ENCODE data around the gene SNPH.

Gene SNPH

GRCh38 chr20:1286267-1287024, 20.4 kb downstream of the SNPH start:
- H3K4me2 ChIP-seq (ENCODE audit: low read length) = no peak overlapping the region
- TF ChIP-seq CTCF (IDR thresholded peaks at IDR 0.05; ENCODE audit: low read depth, low read length, poor library complexity, severe bottlenecking) = no peak
- no peaks in the 10 kb centered on the region for H3K36me3 ChIP-seq (ENCODE audit: control insufficient read depth, low read length)
- H3F3A ChIP-seq (ENCODE audit: control insufficient read depth, insufficient read depth) = no peaks in the 10 kb centered on the region
- H4K20me1 ChIP-seq (ENCODE audit: control insufficient read depth, insufficient read depth, low read depth, low read length) = no peaks in the 10 kb centered on the region
- H3K4me1 ChIP-seq (ENCODE audit: control insufficient read depth, low read length) = no peaks in the 10 kb centered on the region
- H3K9me3 ChIP-seq (ENCODE audit: control insufficient read depth, insufficient read depth, low read length) = no peaks in the 10 kb centered on the region
- H3K27ac ChIP-seq (ENCODE audit: low read depth, low read length) = no peak overlapping the region
- H3K27me3 ChIP-seq (ENCODE audit: control insufficient read depth, low read length) = peaks cover 35% of the 10 kb centered on the region; the same call in 1 of the 2 replicates
- no peak overlapping the region for H3K4me3 ChIP-seq (ENCODE audit: low read length)
- H3K9me2 ChIP-seq (replicated peaks; ENCODE audit: control insufficient read depth, low read length) = no peaks in the 10 kb centered on the region
- no peaks in the 10 kb centered on the region for H3K79me2 ChIP-seq (ENCODE audit: control insufficient read depth, low read length)

GRCh38 chr20:1287306-1287705, 21.2 kb downstream of the SNPH start:
- H3F3A ChIP-seq (ENCODE audit: control insufficient read depth, insufficient read depth) = no peaks in the 10 kb centered on the region
- no peak for TF ChIP-seq EZH2phosphoT487 (IDR thresholded peaks at IDR 0.05; ENCODE audit: borderline replicate concordance, low read length)
- no peak for TF ChIP-seq CTCF (IDR thresholded peaks at IDR 0.05; ENCODE audit: low read depth, low read length, poor library complexity, severe bottlenecking)
- H3K4me1 ChIP-seq (ENCODE audit: control insufficient read depth, low read length) = no peaks in the 10 kb centered on the region
- no peak overlapping the region for H3K27ac ChIP-seq (ENCODE audit: low read depth, low read length)
- no peak overlapping the region for H3K4me3 ChIP-seq (ENCODE audit: low read length)
- peaks cover 33% of the 10 kb centered on the region; the same call in 1 of the 2 replicates for H3K27me3 ChIP-seq (ENCODE audit: control insufficient read depth, low read length)
- no peak overlapping the region for H3K4me2 ChIP-seq (ENCODE audit: low read length)
- H3K36me3 ChIP-seq (ENCODE audit: control insufficient read depth, low read length) = no peaks in the 10 kb centered on the region
- no peaks in the 10 kb centered on the region for H3K9me2 ChIP-seq (replicated peaks; ENCODE audit: control insufficient read depth, low read length)
- H4K20me1 ChIP-seq (ENCODE audit: control insufficient read depth, insufficient read depth, low read depth, low read length) = no peaks in the 10 kb centered on the region
- H3K79me2 ChIP-seq (ENCODE audit: control insufficient read depth, low read length) = no peaks in the 10 kb centered on the region
- no peaks in the 10 kb centered on the region for H3K9me3 ChIP-seq (ENCODE audit: control insufficient read depth, insufficient read depth, low read length)

- Histone ChIP-seq H4K20me1 (ENCODE audit: control insufficient read depth, insufficient read depth, low read depth, low read length) (no peaks in the 10 kb centered on the region), H3K27me3 (ENCODE audit: control insufficient read depth, low read length) (peaks cover 28% of the 10 kb centered on the region; the same call in 1 of the 2 replicates), H3F3A (ENCODE audit: control insufficient read depth, insufficient read depth) (no peaks in the 10 kb centered on the region), H3K4me2 (ENCODE audit: low read length) (no peak overlapping the region), H3K9me2 (replicated peaks; ENCODE audit: control insufficient read depth, low read length) (no peaks in the 10 kb centered on the region), H3K4me1 (ENCODE audit: control insufficient read depth, low read length) (no peaks in the 10 kb centered on the region), H3K36me3 (ENCODE audit: control insufficient read depth, low read length) (no peaks in the 10 kb centered on the region), H3K27ac (ENCODE audit: low read depth, low read length) (no peak overlapping the region), H3K9me3 (ENCODE audit: control insufficient read depth, insufficient read depth, low read length) (no peaks in the 10 kb centered on the region), H3K79me2 (ENCODE audit: control insufficient read depth, low read length) (no peaks in the 10 kb centered on the region), H3K4me3 (ENCODE audit: low read length) (no peak overlapping the region)
- TF ChIP-seq CTCF (IDR thresholded peaks at IDR 0.05; ENCODE audit: low read depth, low read length, poor library complexity, severe bottlenecking) = no peak
Measured at GRCh38 chr20:1287787-1288569, 21.9 kb downstream of the SNPH start.
